Bronchial epithelial cell (primary cell): ENCODE data around the gene GLI3. TPM values are rescaled to one million over a fixed set of nuclear protein-coding genes. Genes with fewer than 3 reads are reported as not detected.

Experiments
- DNase-seq: peaks from one replicate; pipeline ENCODE4 v3.0.0-alpha.2; 2010; ENCODE audit warnings: low read depth
- FAIRE-seq: peaks from 2 replicates; lab custom pipeline; 2011; peaks lifted over from hg19 to GRCh38; lab: Jason Lieb, UNC
- H3K27me3 ChIP-seq: 2 replicates; pipeline ENCODE4 v1.5.1; 2011; ENCODE audit warnings: low read length; ENCODE audit not compliant: control insufficient read depth, insufficient read depth
- H3K36me3 ChIP-seq: 2 replicates; pipeline ENCODE4 v1.5.1; 2011; ENCODE audit warnings: low read length; ENCODE audit not compliant: control insufficient read depth, insufficient read depth
- H3K4me3 ChIP-seq: 2 replicates; pipeline ENCODE4 v1.5.1; 2011; ENCODE audit warnings: mild to moderate bottlenecking, low read depth, low read length, control low read depth
- total RNA-seq: library from RNA; depleted of rRNA; stranded (reverse); fragments of >200 nt; gene quantifications from 2 replicates; pipeline ENCODE4 v1.2.1, GENCODE V29; 2014
- TF ChIP-seq, protein P1 (sequence below): IDR thresholded peaks from 2 replicates; pipeline ENCODE4 v1.5.1; 2011; ENCODE audit warnings: mild to moderate bottlenecking, moderate library complexity, low read length, control low read depth, inconsistent platforms; ENCODE audit not compliant: insufficient read depth, severe bottlenecking

Gene GLI3
- total RNA-seq, 1 donor from 2014 or later = 1.3 TPM

DNA sequence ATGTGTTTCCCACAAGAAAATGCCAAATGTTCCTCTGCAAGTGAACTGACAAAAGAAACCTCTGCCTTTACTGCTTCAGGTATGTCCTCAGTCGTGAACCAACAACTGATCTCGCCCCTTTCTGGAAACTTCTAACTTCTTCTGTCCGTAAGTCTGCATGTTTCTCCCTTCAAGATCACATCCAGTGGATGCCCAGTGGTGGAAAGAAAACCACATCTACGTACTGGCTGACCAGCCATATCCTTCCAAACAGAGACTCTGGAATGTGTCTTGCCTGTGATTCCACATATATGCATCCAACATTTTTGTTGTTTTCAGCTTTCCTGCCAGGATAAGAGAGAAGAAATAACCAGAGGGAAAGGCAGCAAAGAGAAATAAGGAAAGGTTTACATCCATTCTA lies 152.7 kb downstream of the GLI3 start:
- DNase-seq (no peak), FAIRE-seq (no peak)
- H3K4me3 ChIP-seq = no peak overlapping the region
- no peaks in the 10 kb centered on the region for H3K27me3 ChIP-seq
- TF ChIP-seq, protein P1, sequence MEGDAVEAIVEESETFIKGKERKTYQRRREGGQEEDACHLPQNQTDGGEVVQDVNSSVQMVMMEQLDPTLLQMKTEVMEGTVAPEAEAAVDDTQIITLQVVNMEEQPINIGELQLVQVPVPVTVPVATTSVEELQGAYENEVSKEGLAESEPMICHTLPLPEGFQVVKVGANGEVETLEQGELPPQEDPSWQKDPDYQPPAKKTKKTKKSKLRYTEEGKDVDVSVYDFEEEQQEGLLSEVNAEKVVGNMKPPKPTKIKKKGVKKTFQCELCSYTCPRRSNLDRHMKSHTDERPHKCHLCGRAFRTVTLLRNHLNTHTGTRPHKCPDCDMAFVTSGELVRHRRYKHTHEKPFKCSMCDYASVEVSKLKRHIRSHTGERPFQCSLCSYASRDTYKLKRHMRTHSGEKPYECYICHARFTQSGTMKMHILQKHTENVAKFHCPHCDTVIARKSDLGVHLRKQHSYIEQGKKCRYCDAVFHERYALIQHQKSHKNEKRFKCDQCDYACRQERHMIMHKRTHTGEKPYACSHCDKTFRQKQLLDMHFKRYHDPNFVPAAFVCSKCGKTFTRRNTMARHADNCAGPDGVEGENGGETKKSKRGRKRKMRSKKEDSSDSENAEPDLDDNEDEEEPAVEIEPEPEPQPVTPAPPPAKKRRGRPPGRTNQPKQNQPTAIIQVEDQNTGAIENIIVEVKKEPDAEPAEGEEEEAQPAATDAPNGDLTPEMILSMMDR = no peak
- H3K36me3 ChIP-seq = no peaks in the 10 kb centered on the region

DNA sequence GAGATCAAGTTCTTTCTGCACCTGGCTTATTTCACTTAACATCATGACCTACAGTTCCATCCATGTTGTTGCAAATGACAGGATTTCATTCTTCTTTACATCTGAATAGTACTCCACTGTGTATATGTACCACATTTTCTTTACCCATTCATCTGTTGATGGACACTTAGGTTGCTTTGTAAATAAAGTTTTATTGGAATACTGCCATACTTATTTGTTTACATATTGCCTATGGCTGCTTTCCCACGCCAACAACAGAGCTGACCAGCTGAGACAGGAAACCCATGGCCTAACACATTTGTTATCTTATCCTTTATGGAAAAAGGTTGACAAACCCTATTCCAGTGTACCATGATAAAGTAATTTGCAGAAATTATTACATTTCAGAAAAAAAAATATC lies 153.7 kb downstream of the GLI3 start:
- H3K4me3 ChIP-seq = no peak overlapping the region
- no peaks in the 10 kb centered on the region for H3K36me3 ChIP-seq
- H3K27me3 ChIP-seq = no peaks in the 10 kb centered on the region
- no peak for FAIRE-seq
- TF ChIP-seq, protein P1 = no peak
- no peak for DNase-seq

DNA sequence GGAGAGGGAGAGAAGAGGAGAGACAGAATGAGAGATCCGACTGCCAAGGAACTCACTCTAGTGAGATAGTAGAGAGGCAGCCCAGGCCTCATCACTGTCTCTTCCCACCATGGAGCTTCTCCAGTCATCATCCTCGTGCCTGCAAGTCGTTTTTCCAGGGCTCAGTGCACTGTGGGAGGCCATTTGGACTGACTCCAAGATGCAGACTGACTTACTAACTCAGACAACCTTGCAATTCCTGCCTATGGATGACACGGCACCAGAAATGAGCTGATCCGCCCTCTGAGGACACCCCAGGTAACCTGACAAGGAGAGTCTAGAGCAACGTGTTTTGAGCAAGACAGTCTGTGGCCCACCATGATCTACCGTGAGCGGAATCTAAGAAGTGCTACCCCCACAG lies 154.9 kb downstream of the GLI3 start:
- DNase-seq (peak; percentile 37), FAIRE-seq (no peak)
- Histone ChIP-seq H3K36me3 (no peaks in the 10 kb centered on the region), H3K27me3 (no peaks in the 10 kb centered on the region), H3K4me3 (no peak overlapping the region)
- TF ChIP-seq, protein P1 = no peak

DNA sequence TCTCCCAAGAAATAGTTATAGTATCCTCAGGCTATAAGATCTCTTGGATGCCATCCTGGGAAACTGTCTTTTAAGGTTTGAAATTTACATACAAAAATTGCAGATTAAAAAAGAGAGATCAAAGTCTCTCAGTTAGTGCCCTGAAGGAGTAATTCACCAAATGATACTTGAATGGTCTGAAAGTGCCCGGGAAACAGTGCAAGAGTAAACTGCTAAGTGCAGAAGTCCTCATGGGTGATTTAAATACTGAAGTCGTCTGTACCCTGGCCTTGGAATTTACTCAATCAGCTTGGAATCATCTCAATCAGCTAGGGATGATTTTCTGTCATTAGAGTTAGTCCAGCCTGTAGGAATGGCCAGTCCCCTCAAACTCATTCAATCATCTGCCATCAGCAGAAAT lies 155.3 kb downstream of the GLI3 start:
- FAIRE-seq (no peak), DNase-seq (no peak)
- H3K27me3 ChIP-seq = no peaks in the 10 kb centered on the region
- TF ChIP-seq, protein P1 = no peak
- H3K4me3 ChIP-seq = no peak overlapping the region
- no peaks in the 10 kb centered on the region for H3K36me3 ChIP-seq

DNA sequence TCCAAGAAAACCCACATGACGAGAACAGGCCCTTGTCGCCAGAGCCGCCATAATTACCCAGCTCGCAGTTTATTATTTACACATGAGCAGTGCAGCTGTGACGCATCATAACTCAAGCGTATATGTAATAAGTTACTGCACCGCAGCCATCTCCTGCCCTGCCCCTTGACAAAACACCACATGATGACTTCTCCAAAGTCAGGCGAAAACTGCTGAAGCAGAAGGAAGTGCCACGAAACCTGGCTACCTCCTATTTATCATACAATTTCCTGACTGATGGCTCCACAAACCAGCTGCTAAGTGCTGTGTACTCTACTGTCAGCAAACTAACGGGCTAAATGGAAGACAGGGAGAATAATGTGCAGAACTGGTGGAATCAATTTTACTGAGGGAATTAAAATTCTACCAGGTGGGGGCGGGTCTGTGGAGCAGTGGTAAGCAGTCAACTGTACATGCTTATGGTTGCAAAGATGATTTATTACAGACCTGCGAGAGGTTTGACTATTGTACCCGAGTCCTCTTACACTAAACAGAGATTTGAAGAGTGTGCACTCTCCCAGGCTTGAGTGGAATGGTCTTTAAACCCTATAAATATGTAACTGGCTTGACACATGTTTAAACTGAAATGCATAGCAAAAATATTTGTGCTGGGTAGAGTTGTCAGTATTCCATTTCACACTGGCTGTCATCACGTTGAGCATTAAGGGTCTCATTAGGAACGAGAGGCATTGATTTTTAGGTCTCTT lies 156.0 kb downstream of the GLI3 start:
- FAIRE-seq = no peak
- DNase-seq = no peak
- no peaks in the 10 kb centered on the region for H3K27me3 ChIP-seq
- H3K4me3 ChIP-seq = no peak overlapping the region
- no peaks in the 10 kb centered on the region for H3K36me3 ChIP-seq
- TF ChIP-seq, protein P1 = no peak
